GM12801 (cell line): Measurements from ENCODE around the gene CLSTN2.

Experiments used
- CTCF ChIP-seq: IDR thresholded peaks from one replicate; pipeline ENCODE4 v1.5.1; 2011; ENCODE audit warnings: control low read depth; ENCODE audit not compliant: insufficient read length; ENCODE audit errors: extremely low read depth

The CLSTN2 gene

GRCh38 chr3:140603766-140604165, 668.8 kb downstream of the CLSTN2 start:
- TF ChIP-seq CTCF, result no peak

GRCh38 chr3:140610544-140610943, 675.6 kb downstream of the CLSTN2 start:
- TF ChIP-seq CTCF, result no peak

GRCh38 chr3:140614001-140614400, 679.0 kb downstream of the CLSTN2 start:
- TF ChIP-seq CTCF, result no peak

GRCh38 chr3:140617135-140617534, 682.1 kb downstream of the CLSTN2 start:
- TF ChIP-seq CTCF, result no peak

- TF ChIP-seq CTCF, result no peak
Observed at GRCh38 chr3:140626856-140627255, 691.9 kb downstream of the CLSTN2 start.
